Panc1 (cell line): Measurements from ENCODE around the gene CRIP2. TPM values are rescaled to one million over a fixed set of nuclear protein-coding genes. Genes with fewer than 3 reads are reported as not detected.

Experiments used
- ATAC-seq: fragments of 200-7000 bp; cut with Tn5 transposase; 2 replicates; pipeline ENCODE4 v1.9.1; 2020; ENCODE audit warnings: mild to moderate bottlenecking, moderate library complexity
- BruUV-seq: library from RNA; stranded (reverse); fragments of 400-500 nt; replicated peaks from 2 replicates; lab custom pipeline; 2021; lab: Mats Ljungman, UMichigan
- CTCF ChIA-PET: fragments of 300-600 bp; sonication (Branson Sonifier 250); formaldehyde crosslinking; loops from one replicate; lab custom pipeline; 2022; ENCODE audit warnings: antibody characterized with exemption; lab: Charles Lee
- POLR2A ChIA-PET: fragments of 300-600 bp; sonication (Branson Sonifier 250); formaldehyde crosslinking; loops from one replicate; lab custom pipeline; 2022; ENCODE audit warnings: antibody characterized with exemption; lab: Charles Lee
- DNase-seq: peaks from one replicate; pipeline ENCODE4 v3.0.0-alpha.2; 2010; ENCODE audit warnings: low read depth, low spot score
- H3K27ac ChIP-seq: 2 replicates; pipeline ENCODE4 v1.5.1; 2011; ENCODE audit warnings: mild to moderate bottlenecking, low read length, inconsistent platforms
- H3K27me3 ChIP-seq: fragments of 200-500 bp; sonication (Bioruptor generic); 2 replicates; pipeline ENCODE4 v1.6.0; 2014; ENCODE audit warnings: low read length, inconsistent platforms; ENCODE audit not compliant: control insufficient read depth, insufficient read depth
- H3K36me3 ChIP-seq: fragments of 200-500 bp; sonication (Bioruptor generic); 2 replicates; pipeline ENCODE4 v1.5.1; 2014; ENCODE audit warnings: inconsistent platforms, mild to moderate bottlenecking, low read length, moderate library complexity; ENCODE audit not compliant: control insufficient read depth, insufficient read depth
- H3K4me1 ChIP-seq: 2 replicates; pipeline ENCODE4 v1.5.1; 2011; ENCODE audit warnings: inconsistent platforms, mild to moderate bottlenecking, low read length, moderate library complexity; ENCODE audit not compliant: control insufficient read depth, insufficient read depth
- H3K4me3 ChIP-seq, 2 experiments: 2 replicates each; pipeline ENCODE4 v1.5.1; 2011 to 2012; ENCODE audit warnings: low read depth in 2 of 2, low read length in 2 of 2, mild to moderate bottlenecking in 2 of 2, inconsistent platforms in 1 of 2, moderate library complexity in 1 of 2
- H3K9me3 ChIP-seq: fragments of 200-500 bp; sonication (Bioruptor generic); 2 replicates; pipeline ENCODE4 v1.5.1; 2014; ENCODE audit warnings: low read depth, mild to moderate bottlenecking, inconsistent platforms, low read length, moderate library complexity; ENCODE audit not compliant: control insufficient read depth, insufficient read depth
- POLR2AphosphoS5 ChIP-seq: IDR thresholded peaks from 2 replicates; pipeline ENCODE4 v1.6.1; 2012; ENCODE audit warnings: mild to moderate bottlenecking, low read depth, low read length, moderate library complexity
- REST ChIP-seq, 2 experiments: IDR thresholded peaks; 2 replicates each; pipeline ENCODE4 v1.6.1; 2011 to 2012; ENCODE audit warnings: low read depth in 2 of 2, control low read depth in 1 of 2, low read length in 1 of 2, mild to moderate bottlenecking in 1 of 2, moderate library complexity in 1 of 2; ENCODE audit not compliant: insufficient read depth in 1 of 2
- SIN3A ChIP-seq: IDR thresholded peaks from 2 replicates; pipeline ENCODE4 v1.6.1; 2012; ENCODE audit warnings: low read depth, mild to moderate bottlenecking, low read length, moderate library complexity, borderline replicate concordance; ENCODE audit not compliant: insufficient read depth
- TCF7L2 ChIP-seq: IDR thresholded peaks from 2 replicates; pipeline ENCODE4 v1.6.1; 2011; ENCODE audit warnings: mild to moderate bottlenecking, low read depth, low read length, inconsistent platforms
- in situ Hi-C: cut with HindIII; loops from 2 replicates; pipeline ENCODE4 v1.10.0; 2016; ENCODE audit warnings: low sequenced_read_pairs, low pct_unique_long_range_greater_than_20kb
- intact Hi-C: fragments of 100-400 bp; cut with micrococcal nuclease; formaldehyde crosslinking; loops from one replicate; pipeline ENCODE4 v1.10.0; 2022; ENCODE audit not compliant: unreplicated experiment
- total RNA-seq: library from RNA; stranded (reverse); gene quantifications from one replicate; pipeline ENCODE4 v1.2.1, GENCODE V29; 2021; ENCODE audit not compliant: unreplicated experiment
- TF ChIP-seq, protein P1 (sequence below): fragments of 450-650 bp; IDR thresholded peaks from 2 replicates; pipeline ENCODE4 v1.5.1; 2017; ENCODE audit warnings: mild to moderate bottlenecking

Gene CRIP2
- total RNA-seq, 1 experiment from 2014 or later, result 280 TPM

GRCh38 chr14:105490267-105490571 is 15.6 kb downstream of the CRIP2 start:
- no peaks in the 10 kb centered on the region for H3K9me3 ChIP-seq
- no TSS peak for BruUV-seq
- ChIA-PET CTCF (interaction anchor here (1.0 to 1.7 kb wide), 5 partner anchors 9 to 119 kb away, joined by 3 to 18 read pairs (median 4); no protein-coding TSS in a partner anchor), POLR2A (interaction anchor here (0.7 kb wide), 1 partner anchor 123 kb away, joined by 3 read pairs; no protein-coding TSS in a partner anchor)
- TF ChIP-seq TCF7L2, result no peak
- no peak for TF ChIP-seq POLR2AphosphoS5
- no peak for TF ChIP-seq REST (IDR thresholded peaks at IDR 0.05; ENCODE audit: insufficient read depth in 1 of 2, low read depth in 2 of 2, low read length in 1 of 2)
- TF ChIP-seq, protein P1, sequence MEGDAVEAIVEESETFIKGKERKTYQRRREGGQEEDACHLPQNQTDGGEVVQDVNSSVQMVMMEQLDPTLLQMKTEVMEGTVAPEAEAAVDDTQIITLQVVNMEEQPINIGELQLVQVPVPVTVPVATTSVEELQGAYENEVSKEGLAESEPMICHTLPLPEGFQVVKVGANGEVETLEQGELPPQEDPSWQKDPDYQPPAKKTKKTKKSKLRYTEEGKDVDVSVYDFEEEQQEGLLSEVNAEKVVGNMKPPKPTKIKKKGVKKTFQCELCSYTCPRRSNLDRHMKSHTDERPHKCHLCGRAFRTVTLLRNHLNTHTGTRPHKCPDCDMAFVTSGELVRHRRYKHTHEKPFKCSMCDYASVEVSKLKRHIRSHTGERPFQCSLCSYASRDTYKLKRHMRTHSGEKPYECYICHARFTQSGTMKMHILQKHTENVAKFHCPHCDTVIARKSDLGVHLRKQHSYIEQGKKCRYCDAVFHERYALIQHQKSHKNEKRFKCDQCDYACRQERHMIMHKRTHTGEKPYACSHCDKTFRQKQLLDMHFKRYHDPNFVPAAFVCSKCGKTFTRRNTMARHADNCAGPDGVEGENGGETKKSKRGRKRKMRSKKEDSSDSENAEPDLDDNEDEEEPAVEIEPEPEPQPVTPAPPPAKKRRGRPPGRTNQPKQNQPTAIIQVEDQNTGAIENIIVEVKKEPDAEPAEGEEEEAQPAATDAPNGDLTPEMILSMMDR, result no peak
- no peak for TF ChIP-seq SIN3A
- in situ Hi-C loops (no loop called here), intact Hi-C loops (no loop called here)
- H3K4me1 ChIP-seq, result peaks cover 16% of the 10 kb centered on the region
- ATAC-seq, result 0 out of 2 replicates have a peak, but pooled peaks have one; percentile 0
- no peaks in the 10 kb centered on the region for H3K27me3 ChIP-seq
- H3K36me3 ChIP-seq, result no peaks in the 10 kb centered on the region; the same call in 1 of the 2 replicates
- no peak for DNase-seq
- peak overlapping the region; percentile 58 to 67 for H3K4me3 ChIP-seq
- H3K27ac ChIP-seq, result peak overlapping the region; percentile 54; the same call in 1 of the 2 replicates

DNA sequence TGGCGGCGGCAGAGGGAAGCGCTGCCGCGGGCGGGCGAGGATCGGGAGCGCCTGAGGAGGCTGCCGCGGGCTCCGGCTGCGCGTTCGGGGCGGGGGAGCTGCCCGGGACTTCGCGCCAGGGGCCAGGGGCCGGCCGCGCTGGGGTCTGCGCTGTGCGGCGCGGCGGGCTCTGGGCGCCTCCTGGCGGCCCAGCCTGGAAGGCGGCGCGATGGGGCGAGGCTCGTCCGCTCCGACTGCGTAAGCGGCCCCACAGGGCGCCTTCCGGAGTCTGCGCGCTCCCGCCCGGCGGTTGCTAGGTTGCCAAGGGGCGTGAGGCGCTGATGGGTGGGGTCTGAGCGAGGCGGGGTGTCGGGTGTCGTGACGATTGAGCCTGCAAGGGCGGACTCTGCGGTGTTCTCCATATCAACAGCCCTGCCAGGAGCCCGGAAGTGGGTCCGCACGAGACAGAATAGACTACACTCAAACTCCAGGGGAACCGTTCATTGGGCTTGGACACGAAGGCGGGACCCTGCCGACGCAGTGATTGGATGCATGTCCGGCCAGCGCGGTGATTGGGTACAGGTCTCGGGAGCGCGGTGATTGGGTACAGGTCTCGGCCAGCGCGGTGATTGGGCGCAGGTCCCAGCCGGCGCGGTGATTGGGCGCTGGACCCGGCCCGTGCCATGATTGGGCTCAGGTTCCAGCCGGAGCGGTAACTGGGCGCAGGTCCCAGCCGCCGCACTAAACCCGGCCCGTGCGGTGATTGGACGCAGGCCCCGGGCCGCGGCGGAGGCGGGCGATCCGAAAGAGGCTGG is 16.1 kb downstream of the CRIP2 start, which contains the start of gene TEDC1:
Gene TEDC1 (plus strand): TSS at position 675 of the 794 bp plus-strand sequence. CDS start 130 bp downstream, outside the sequence.
- ATAC-seq (peak; percentile 76), DNase-seq (peak; percentile 98)
- Histone ChIP-seq H3K4me3 (peak within 1 kb of the TSS; percentile 58 to 67), H3K27ac (peak within 1 kb of the TSS; percentile 54; the same call in 1 of the 2 replicates), H3K9me3 (no peaks in the 10 kb centered on the region), H3K27me3 (no peaks in the 10 kb centered on the region), H3K36me3 (no peaks in the 10 kb centered on the region; the same call in 1 of the 2 replicates), H3K4me1 (peaks cover 10% of the 10 kb centered on the region)
- ChIA-PET CTCF (interaction anchor here (1.0 to 1.6 kb wide), 2 partner anchors 10 to 120 kb away, joined by 4 to 6 read pairs; no protein-coding TSS in a partner anchor), POLR2A (no interaction called here)
- BruUV-seq, result no TSS peak
- intact Hi-C loops (no loop called here), in situ Hi-C loops (no loop called here)
- no peak; the same call in 1 of the 2 replicates for TF ChIP-seq SIN3A
- 0 out of 2 replicates have a peak, but pooled peaks have one; percentile 14 for TF ChIP-seq TCF7L2
- TF ChIP-seq, protein P1, result peak; percentile 93
- TF ChIP-seq REST (IDR thresholded peaks at IDR 0.05; ENCODE audit: insufficient read depth in 1 of 2, low read depth in 2 of 2, low read length in 1 of 2), result no peak; a peak in 1 of 4 replicates
- TF ChIP-seq POLR2AphosphoS5, result peak; percentile 40
